Measurements from ENCODE around the gene ASXL3. TPM values are rescaled to one million over a fixed set of nuclear protein-coding genes. Genes with fewer than 3 reads are reported as not detected.

Gene ASXL3
- total and polyA plus RNA-seq, 9 of the 15 experiments (the other 6 are each of a cell fraction or from before 2014, with no cell fraction given): not detected

DNA sequence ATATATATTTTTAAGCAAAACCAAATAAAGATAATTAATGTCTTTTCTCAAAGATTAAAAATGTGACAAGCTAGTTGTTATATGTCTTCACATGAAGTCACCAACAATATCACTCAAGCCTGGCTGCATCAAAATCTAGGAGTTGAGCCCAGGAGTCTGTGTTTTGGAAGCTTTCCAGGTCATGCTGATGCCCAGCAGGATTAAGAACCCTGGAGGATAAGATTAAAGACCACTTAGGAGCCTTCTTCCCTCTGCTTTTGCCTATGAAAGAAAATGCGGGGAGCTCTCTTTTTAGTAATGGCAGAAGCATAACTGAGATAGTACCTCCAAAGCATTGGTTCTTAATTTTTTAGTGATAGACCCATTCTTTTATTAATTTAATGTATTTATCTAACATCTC is 157.4 kb downstream of the ASXL3 start (continued):
- TF ChIP-seq ZNF780A (CRISPR knock-in tag; IDR thresholded peaks at IDR 0.05): no peak
- TF ChIP-seq ATF6 (CRISPR knock-in tag; IDR thresholded peaks at IDR 0.05): no peak
- TF ChIP-seq SRSF3 (IDR thresholded peaks at IDR 0.05; ENCODE audit: insufficient read depth, low read length): no peak
- no peak for TF ChIP-seq ZFX (CRISPR knock-in tag; IDR thresholded peaks at IDR 0.05)

GRCh38 chr18:33741760-33742159 is 163.7 kb downstream of the ASXL3 start:
- no peak for TF ChIP-seq MYC (IDR thresholded peaks at IDR 0.05; ENCODE audit: low read depth, low read length)
- no peak for TF ChIP-seq MYC (CRISPR knock-in tag; IDR thresholded peaks at IDR 0.05; ENCODE audit: borderline replicate concordance, low read depth)
- TF ChIP-seq ZFPM2 (CRISPR knock-in tag; IDR thresholded peaks at IDR 0.05): no peak
- TF ChIP-seq, protein P1, sequence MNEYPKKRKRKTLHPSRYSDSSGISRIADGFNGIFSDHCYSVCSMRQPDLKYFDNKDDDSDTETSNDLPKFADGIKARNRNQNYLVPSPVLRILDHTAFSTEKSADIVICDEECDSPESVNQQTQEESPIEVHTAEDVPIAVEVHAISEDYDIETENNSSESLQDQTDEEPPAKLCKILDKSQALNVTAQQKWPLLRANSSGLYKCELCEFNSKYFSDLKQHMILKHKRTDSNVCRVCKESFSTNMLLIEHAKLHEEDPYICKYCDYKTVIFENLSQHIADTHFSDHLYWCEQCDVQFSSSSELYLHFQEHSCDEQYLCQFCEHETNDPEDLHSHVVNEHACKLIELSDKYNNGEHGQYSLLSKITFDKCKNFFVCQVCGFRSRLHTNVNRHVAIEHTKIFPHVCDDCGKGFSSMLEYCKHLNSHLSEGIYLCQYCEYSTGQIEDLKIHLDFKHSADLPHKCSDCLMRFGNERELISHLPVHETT (CRISPR knock-in tag; conservative IDR thresholded peaks at IDR 0.05 in 1 of 2, IDR thresholded peaks at IDR 0.05 in 1 of 2): no peak
- TF ChIP-seq HEY1 (CRISPR knock-in tag; IDR thresholded peaks at IDR 0.05; ENCODE audit: borderline replicate concordance): no peak
- TF ChIP-seq ZNF24 (IDR thresholded peaks at IDR 0.05): no peak
- Histone ChIP-seq H3K4me3 (no peak overlapping the region), H3K36me3 (ENCODE audit: control insufficient read depth, insufficient read depth, low read length) (no peaks in the 10 kb centered on the region), H3K4me2 (ENCODE audit: insufficient read depth, low read length) (no peak overlapping the region), H2AFZ (ENCODE audit: low read depth, low read length) (no peak overlapping the region), H4K20me1 (replicated peaks; ENCODE audit: control insufficient read depth, insufficient read depth, low read length) (no peaks in the 10 kb centered on the region), H3K9ac (ENCODE audit: insufficient read depth in 1 of 2, low read depth in 2 of 2, low read length in 2 of 2) (no peak overlapping the region), H3K4me1 (replicated peaks in 1 of 2; ENCODE audit: control insufficient read depth in 2 of 2, insufficient read depth in 2 of 2, low read length in 2 of 2) (no peaks in the 10 kb centered on the region), H3K79me2 (ENCODE audit: control insufficient read depth, insufficient read depth, low read length) (no peaks in the 10 kb centered on the region), H3K9me3 (replicated peaks; ENCODE audit: control insufficient read depth, insufficient read depth, low read depth, low read length) (no peaks in the 10 kb centered on the region), H3K27me3 (ENCODE audit: control insufficient read depth in 2 of 2, insufficient read depth in 2 of 2, low read length in 2 of 2) (no peaks in the 10 kb centered on the region), H3K9me1 (ENCODE audit: control insufficient read depth, insufficient read depth, low read length) (no peaks in the 10 kb centered on the region), H3K27ac (ENCODE audit: extremely low read depth, low read depth, low read length) (no peak overlapping the region)
- 0% methylated on average over 2 of the region's 2 CpGs for WGBS (ENCODE audit: insufficient coverage, low coverage, missing lambda C conversion rate)
- ATAC-seq (no peak), DNase-seq (ENCODE audit: extremely low read depth in 1 of 4, low spot score in 3 of 4) (no peak), FAIRE-seq (no peak)
- no TSS peak for BruUV-seq (replicated peaks)
- in situ Hi-C loops (cut with MboI) (no loop called here), intact Hi-C loops (cut with micrococcal nuclease) (no loop called here)
- POLR2A ChIA-PET: no interaction called here
- CTCF ChIA-PET (ENCODE audit: low intra/inter-chr PET ratio): no interaction called here

Measured in K562 (cell line).